ENCODE data around the gene ATOSA. TPM values are rescaled to one million over a fixed set of nuclear protein-coding genes. Genes with fewer than 3 reads are reported as not detected.

The ATOSA gene
- total RNA-seq, 1 experiment from 2014 or later, result 5.8 TPM

- no peak overlapping the region for H2BK120ac ChIP-seq (ENCODE audit: low read depth, low read length, poor library complexity, severe bottlenecking)
- H3K27me3 Mint-ChIP-seq (ENCODE audit: low read depth), result peaks cover 3% of the 10 kb centered on the region; the same call in 1 of the 2 replicates
- no peaks in the 10 kb centered on the region for H3K36me3 Mint-ChIP-seq (ENCODE audit: insufficient read depth in 1 of 3, low read depth in 3 of 3)
- H3K79me2 ChIP-seq (ENCODE audit: insufficient read depth, low read length), result no peaks in the 10 kb centered on the region
- H3K27me3 ChIP-seq (ENCODE audit: insufficient read depth, low read length), result no peaks in the 10 kb centered on the region
- DNase-seq, result no peak
- no peaks in the 10 kb centered on the region for H3K79me1 ChIP-seq (ENCODE audit: insufficient read depth, low read depth, low read length, poor library complexity, severe bottlenecking)
- no peak overlapping the region for H3K4me3 Mint-ChIP-seq
- no peak overlapping the region for H4K5ac ChIP-seq (ENCODE audit: insufficient read length, low read depth, low read length)
- WGBS (ENCODE audit: extremely low coverage, insufficient read length, low lambda C conversion rate), result no CpG with 5 or more reads among the region's 1 CpG
- no peak overlapping the region for H3K4me2 ChIP-seq (ENCODE audit: insufficient read depth, insufficient read length, low read length)
- no peak overlapping the region for H2BK5ac ChIP-seq (ENCODE audit: insufficient read length, low read length)
- no peak overlapping the region for H3K18ac ChIP-seq (ENCODE audit: insufficient read length, low read depth, low read length)
- no peaks in the 10 kb centered on the region; a peak in 1 of 5 replicates for H3K9me3 Mint-ChIP-seq
- no peak overlapping the region for H2AK5ac ChIP-seq (ENCODE audit: insufficient read length, low read length)
- no peak overlapping the region for H3K27ac Mint-ChIP-seq
- H3K4me1 Mint-ChIP-seq, result peaks cover 20 to 24% of the 10 kb centered on the region in 2 experiments
- no peak overlapping the region for H3K4ac ChIP-seq (ENCODE audit: low read depth, low read length)
- no peak for TF ChIP-seq CTCF (conservative IDR thresholded peaks at IDR 0.05)
- no peak overlapping the region for H4K91ac ChIP-seq (ENCODE audit: insufficient read length, low read depth, low read length)
- no peak overlapping the region for H2BK15ac ChIP-seq (ENCODE audit: low read depth, low read length)
- no peak overlapping the region for H2BK12ac ChIP-seq (ENCODE audit: insufficient read length, low read depth, low read length)
- H2AFZ ChIP-seq (ENCODE audit: low read length), result no peak overlapping the region
- H2BK20ac ChIP-seq (ENCODE audit: low read depth, low read length, poor library complexity, severe bottlenecking), result no peak overlapping the region
- no peak overlapping the region for H3K23ac ChIP-seq (ENCODE audit: insufficient read length, low read depth, low read length)
- H3K14ac ChIP-seq (ENCODE audit: insufficient read depth, low read length), result no peak overlapping the region
- no peaks in the 10 kb centered on the region for H4K20me1 ChIP-seq (ENCODE audit: control insufficient read depth, insufficient read depth, insufficient read length)
- H3K27ac ChIP-seq (ENCODE audit: insufficient read length, low read depth, low read length), result no peak overlapping the region
- peaks cover 1% of the 10 kb centered on the region; the same call in 1 of the 2 replicates for H3K4me1 ChIP-seq (ENCODE audit: insufficient read depth, low read length)
- H3K9ac ChIP-seq (ENCODE audit: extremely low read depth, insufficient read length, low read length), result no peak overlapping the region
- no peaks in the 10 kb centered on the region for H3K9me3 ChIP-seq (ENCODE audit: control insufficient read depth, low read depth, low read length)
- H3K23me2 ChIP-seq (ENCODE audit: insufficient read length, low read depth, low read length, poor library complexity, severe bottlenecking), result no peaks in the 10 kb centered on the region
- H4K8ac ChIP-seq (replicated peaks; ENCODE audit: insufficient read length, low read depth, low read length), result no peak overlapping the region
- no peak overlapping the region for H3K56ac ChIP-seq (ENCODE audit: insufficient read length, low read depth, low read length)
- H3T11ph ChIP-seq (ENCODE audit: low read length), result no peak overlapping the region
Observed at GRCh38 chr15:52706091-52706490, 26.9 kb upstream of the ATOSA start.
